Activated T-cell treated with anti-CD3 and anti-CD28 coated beads, Interleukin-2, amount 50 U/mL, for 48 hours (primary cell): ENCODE data around the gene ATRNL1.

Experiments
- DNase-seq, 2 experiments: peaks; one replicate each; pipeline ENCODE4 v3.0.0-alpha.2; 2020

ATRNL1 gene

GRCh38 chr10:115093286-115093775 is at the start of gene ATRNL1:
Gene ATRNL1 (plus strand): TSS chr10:115093365. CDS start chr10:115093751, 386 bp downstream.
- DNase-seq = peak; percentile 21 to 39

GRCh38 chr10:115043719-115044118 is 49.4 kb upstream of the ATRNL1 start:
- no peak for DNase-seq

GRCh38 chr10:115044891-115045290 is 48.3 kb upstream of the ATRNL1 start:
- no peak for DNase-seq

GRCh38 chr10:115045499-115045898 is 47.7 kb upstream of the ATRNL1 start:
- no peak for DNase-seq

- no peak for DNase-seq
These were observed 46.4 kb upstream of the ATRNL1 start for GRCh38 chr10:115046686-115047236.

GRCh38 chr10:115047705-115048104 is 45.5 kb upstream of the ATRNL1 start:
- DNase-seq = no peak

- no peak for DNase-seq
These were observed 43.8 kb upstream of the ATRNL1 start for GRCh38 chr10:115049318-115049717.

- no peak for DNase-seq
These were observed 43.2 kb upstream of the ATRNL1 start for GRCh38 chr10:115049960-115050359.

GRCh38 chr10:115050375-115051010 is 42.7 kb upstream of the ATRNL1 start:
- DNase-seq = no peak

GRCh38 chr10:115051216-115051615 is 41.9 kb upstream of the ATRNL1 start:
- no peak for DNase-seq

GRCh38 chr10:115052226-115052625 is 40.9 kb upstream of the ATRNL1 start:
- no peak for DNase-seq

- no peak for DNase-seq
These were observed 40.4 kb upstream of the ATRNL1 start for GRCh38 chr10:115052728-115053127.

GRCh38 chr10:115056186-115056585 is 37.0 kb upstream of the ATRNL1 start:
- no peak for DNase-seq

GRCh38 chr10:115059301-115059898 is 33.8 kb upstream of the ATRNL1 start:
- no peak for DNase-seq

GRCh38 chr10:115063701-115064658 is 29.2 kb upstream of the ATRNL1 start:
- DNase-seq = no peak

GRCh38 chr10:115065801-115066200 is 27.4 kb upstream of the ATRNL1 start:
- DNase-seq = no peak

GRCh38 chr10:115066528-115066927 is 26.6 kb upstream of the ATRNL1 start:
- no peak for DNase-seq

- no peak for DNase-seq
These were observed 19.4 kb upstream of the ATRNL1 start for GRCh38 chr10:115073796-115074195.

- no peak for DNase-seq
These were observed 10.7 kb upstream of the ATRNL1 start for GRCh38 chr10:115082506-115082905.

- DNase-seq = no peak
These were observed 8.8 kb upstream of the ATRNL1 start for GRCh38 chr10:115084277-115084850.

- DNase-seq = no peak
These were observed 2.0 kb upstream of the ATRNL1 start for GRCh38 chr10:115091161-115091560.

GRCh38 chr10:115092258-115092554 is 959 bp upstream of the ATRNL1 start:
- DNase-seq = no peak
